K562 (cell line): ENCODE data around the gene NRN1L. TPM values are rescaled to one million over a fixed set of nuclear protein-coding genes. Genes with fewer than 3 reads are reported as not detected.
A peak's percentile ranks its signal among the peaks of the same experiment; 100 is the strongest.

Source experiments
- ARHGAP35 ChIP-seq: fragments of 450-650 bp; IDR thresholded peaks from 2 replicates; pipeline ENCODE4 v1.6.1; 2018; ENCODE audit not compliant: partially characterized antibody
- ATF3 ChIP-seq, 2 experiments: fragments of 450-650 bp in 1 of 2; sonication (generic) in 1 of 2; formaldehyde crosslinking in 1 of 2; IDR thresholded peaks in 1 of 2; conservative IDR thresholded peaks in 1 of 2; 2 replicates each; pipeline versions ENCODE4 v1.6.1 to v1.8.1; 2016 to 2023; ENCODE audit warnings: mild to moderate bottlenecking in 2 of 2, moderate library complexity in 2 of 2, inconsistent platforms in 1 of 2, missing genetic modification reagents in 1 of 2
- BMI1 ChIP-seq: fragments of 150-350 bp; IDR thresholded peaks from 2 replicates; pipeline ENCODE4 v1.6.1; 2014; ENCODE audit warnings: low read length
- CREB3L1 ChIP-seq: fragments of 450-650 bp; IDR thresholded peaks from 2 replicates; pipeline ENCODE4 v1.6.1; 2014; ENCODE audit warnings: low read depth, mild to moderate bottlenecking, moderate library complexity, borderline replicate concordance
- DIDO1 ChIP-seq: fragments of 450-650 bp; IDR thresholded peaks from 2 replicates; pipeline ENCODE4 v1.6.1; 2016; ENCODE audit warnings: low read depth, missing biosample characterization, missing genetic modification characterization
- EGR1 ChIP-seq: fragments of 450-650 bp; conservative IDR thresholded peaks from 2 replicates; pipeline ENCODE4 v1.6.1; 2017; ENCODE audit warnings: mild to moderate bottlenecking
- FOXK1 ChIP-seq: sonication (generic); formaldehyde crosslinking; IDR thresholded peaks from 2 replicates; pipeline ENCODE4 v1.8.0; 2022; ENCODE audit warnings: missing genetic modification reagents, mild to moderate bottlenecking, borderline replicate concordance
- HDAC2 ChIP-seq: fragments of 450-650 bp; IDR thresholded peaks from 2 replicates; pipeline ENCODE4 v1.6.1; 2016; ENCODE audit warnings: mild to moderate bottlenecking
- HES1 ChIP-seq: fragments of 450-650 bp; IDR thresholded peaks from 2 replicates; pipeline ENCODE4 v1.6.1; 2016; ENCODE audit warnings: low read depth, mild to moderate bottlenecking, moderate library complexity
- MEIS2 ChIP-seq: fragments of 450-650 bp; IDR thresholded peaks from 2 replicates; pipeline ENCODE4 v1.6.1; 2014; ENCODE audit warnings: mild to moderate bottlenecking; ENCODE audit not compliant: partially characterized antibody
- NEUROD1 ChIP-seq: fragments of 150-350 bp; IDR thresholded peaks from 2 replicates; pipeline ENCODE4 v1.6.1; 2014; ENCODE audit warnings: borderline replicate concordance, low read length, low read depth; ENCODE audit not compliant: partially characterized antibody
- POLR3A ChIP-seq: IDR thresholded peaks from 2 replicates; pipeline ENCODE4 v1.6.1; 2011; ENCODE audit warnings: borderline replicate concordance, mild to moderate bottlenecking, moderate library complexity; ENCODE audit not compliant: insufficient read length, insufficient read depth; ENCODE audit errors: extremely low read depth
- PRDM10 ChIP-seq: fragments of 450-650 bp; IDR thresholded peaks from 2 replicates; pipeline ENCODE4 v1.6.1; 2018; ENCODE audit not compliant: partially characterized antibody
- SAFB ChIP-seq: fragments of 200-400 bp; formaldehyde crosslinking; IDR thresholded peaks from 2 replicates; pipeline ENCODE4 v1.6.1; 2017; ENCODE audit warnings: low read depth, low read length, borderline replicate concordance
- SMAD4 ChIP-seq: fragments of 250-450 bp; sonication (Bioruptor Pico); conservative IDR thresholded peaks from 2 replicates; pipeline ENCODE4 v1.8.0; 2021; ENCODE audit warnings: inconsistent platforms, mild to moderate bottlenecking, moderate library complexity
- SMARCB1 ChIP-seq: IDR thresholded peaks from 2 replicates; pipeline ENCODE4 v1.6.1; 2011; ENCODE audit warnings: improper control_type of control experiment, low read depth; ENCODE audit not compliant: insufficient read length
- TFAM ChIP-seq: fragments of 250-450 bp; sonication (Bioruptor Pico); conservative IDR thresholded peaks from 2 replicates; pipeline ENCODE4 v1.5.0; 2021; ENCODE audit warnings: mild to moderate bottlenecking, moderate library complexity
- TGIF2 ChIP-seq: sonication (generic); formaldehyde crosslinking; IDR thresholded peaks from 2 replicates; pipeline ENCODE4 v1.8.1; 2022; ENCODE audit warnings: mild to moderate bottlenecking, missing genetic modification reagents, moderate library complexity
- ZBTB1 ChIP-seq: sonication (generic); formaldehyde crosslinking; IDR thresholded peaks from 2 replicates; pipeline ENCODE4 v1.8.1; 2023; ENCODE audit warnings: missing genetic modification reagents, low read depth, mild to moderate bottlenecking, borderline replicate concordance
- ZC3H8 ChIP-seq: fragments of 450-650 bp; IDR thresholded peaks from 2 replicates; pipeline ENCODE4 v1.6.1; 2017
- ZSCAN32 ChIP-seq: fragments of 450-650 bp; formaldehyde crosslinking; IDR thresholded peaks from 2 replicates; pipeline ENCODE4 v1.4.0; 2020; ENCODE audit warnings: mild to moderate bottlenecking, moderate library complexity
- polyA plus RNA-seq, 8 experiments: library from polyadenylated mRNA; depleted of rRNA in 4 of 8; stranded (reverse) in 5 of 8; unstranded in 3 of 8; fragments of >200 nt; fragmentation: Nextera tagmentation in 2 of 8; fragmentation: Illumina TruSeq in 1 of 8; extraction: Ambion mirVana in 2 of 8; extraction: Trizol in 1 of 8; gene quantifications; 2 replicates each; pipeline versions ENCODE4 v1.2.1 to v1.2.3, GENCODE V29; 2011 to 2014; ENCODE audit warnings: inconsistent platforms in 1 of 8, missing spikeins in 1 of 8
- total RNA-seq, 7 experiments: library from RNA; depleted of rRNA in 6 of 7; stranded (reverse); fragments of >200 nt in 6 of 7; fragmentation: Illumina TruSeq in 2 of 7; extraction: Trizol in 2 of 7; gene quantifications; 2 replicates each; pipeline versions ENCODE4 v1.2.1 to v1.2.3, GENCODE V29; 2011 to 2021; ENCODE audit warnings: low replicate concordance in 1 of 7

The NRN1L gene
- total and polyA plus RNA-seq, 9 of the 15 experiments (the other 6 are each of a cell fraction or from before 2014, with no cell fraction given): 0.22 to 0.86 (median 0.61) TPM; not detected in 5

GRCh38 chr16:67872631-67873434 lies 11.9 kb upstream of the NRN1L start, which contains the start of gene EDC4 (continued):
- TF ChIP-seq TGIF2 (CRISPR knock-in tag) (peak; percentile 43; the same call in 1 of the 2 replicates), CREB3L1 (peak; percentile 92), ARHGAP35 (no peak), ATF3 (IDR thresholded peaks at IDR 0.05) (no peak), ATF3 (CRISPR knock-in tag; conservative IDR thresholded peaks at IDR 0.05) (no peak), NEUROD1 (peak; percentile 91), HES1 (no peak), BMI1 (no peak), ZBTB1 (CRISPR knock-in tag) (peak; percentile 65), SAFB (peak; percentile 87), POLR3A (no peak), DIDO1 (tag) (peak; percentile 75), MEIS2 (no peak), ZSCAN32 (CRISPR knock-in tag) (peak; percentile 22; the same call in 1 of the 2 replicates), HDAC2 (peak; percentile 69; the same call in 1 of the 2 replicates), SMARCB1 (no peak), EGR1 (peak; percentile 98), PRDM10 (no peak), ZC3H8 (no peak), TFAM (no peak), FOXK1 (CRISPR knock-in tag) (peak; percentile 80; the same call in 1 of the 2 replicates), SMAD4 (CRISPR knock-in tag) (peak; percentile 70)
